CD4-positive, CD25-positive, alpha-beta regulatory T cell (primary cell): ENCODE results near the gene CACNA1G. TPM values are rescaled to one million over a fixed set of nuclear protein-coding genes. Genes with fewer than 3 reads are reported as not detected.

Experiments used
- ATAC-seq, 2 donors: fragments of 150-1000 bp; cut with Tn5 transposase; one replicate each; pipeline ENCODE4 v1.10.0; 2021; ENCODE audit warnings: low read depth in 2 of 2, moderate number of reproducible peaks in 2 of 2, moderate library complexity in 1 of 2
- DNase-seq, 3 donors: peaks; one replicate each; pipeline versions ENCODE4 v3.0.0 to v3.0.0-alpha.2; 2012 to 2022; ENCODE audit warnings: mixed read lengths in 1 of 3
- H3K27ac ChIP-seq: one replicate; pipeline ENCODE4 v1.7.0; 2013; ENCODE audit warnings: mild to moderate bottlenecking, low read length; ENCODE audit not compliant: insufficient read depth, poor library complexity, severe bottlenecking
- H3K27me3 ChIP-seq: one replicate; pipeline ENCODE4 v1.7.0; 2013; ENCODE audit warnings: low read length; ENCODE audit not compliant: control insufficient read depth, insufficient read depth
- H3K36me3 ChIP-seq: one replicate; pipeline ENCODE4 v1.7.0; 2013; ENCODE audit warnings: mild to moderate bottlenecking, low read length, moderate library complexity; ENCODE audit not compliant: control insufficient read depth, insufficient read depth
- H3K4me1 ChIP-seq: 2 replicates; pipeline ENCODE4 v1.7.0; 2013; ENCODE audit warnings: mild to moderate bottlenecking, low read length; ENCODE audit not compliant: insufficient read depth, control insufficient read depth, poor library complexity, severe bottlenecking
- H3K4me3 ChIP-seq: one replicate; pipeline ENCODE4 v1.7.0; 2013; ENCODE audit warnings: low read depth, mild to moderate bottlenecking, low read length, moderate library complexity
- H3K9me3 ChIP-seq, 2 experiments: 1 replicate in 1 of 2; 2 replicates in 1 of 2; pipeline ENCODE4 v1.7.0; 2013; ENCODE audit warnings: low read length in 2 of 2, mild to moderate bottlenecking in 1 of 2, moderate library complexity in 1 of 2; ENCODE audit not compliant: control insufficient read depth in 2 of 2
- H3K27ac Mint-ChIP-seq, 3 donors: one replicate each; pipeline ENCODE4 v1.8.0; 2020 to 2022; ENCODE audit warnings: mild to moderate bottlenecking in 3 of 3, mixed read lengths in 3 of 3, moderate library complexity in 2 of 3
- H3K27me3 Mint-ChIP-seq: one replicate; pipeline ENCODE4 v1.8.0; 2022; ENCODE audit warnings: mild to moderate bottlenecking, mixed read lengths
- H3K36me3 Mint-ChIP-seq: one replicate; pipeline ENCODE4 v1.8.0; 2020; ENCODE audit warnings: mixed read lengths
- H3K4me1 Mint-ChIP-seq, 4 donors: one replicate each; pipeline ENCODE4 v1.8.0; 2020 to 2022; ENCODE audit warnings: mixed read lengths in 4 of 4, mild to moderate bottlenecking in 1 of 4
- H3K4me3 Mint-ChIP-seq, 4 donors: one replicate each; pipeline ENCODE4 v1.8.0; 2020 to 2022; ENCODE audit warnings: mild to moderate bottlenecking in 4 of 4, mixed read lengths in 4 of 4, moderate library complexity in 3 of 4
- H3K9me3 Mint-ChIP-seq, 7 donors: one replicate each; pipeline ENCODE4 v1.8.0; 2020 to 2022; ENCODE audit warnings: mixed read lengths in 7 of 7, mild to moderate bottlenecking in 3 of 7, moderate library complexity in 2 of 7
- polyA plus RNA-seq, 4 donors: library from polyadenylated mRNA; unstranded; fragments of 300-500 nt; fragmentation: Illumina TruSeq; gene quantifications; one replicate each; pipeline ENCODE4 v1.2.3, GENCODE V29; 2021
- total RNA-seq: library from RNA; stranded (reverse); gene quantifications from one replicate; pipeline ENCODE4 v1.2.3, GENCODE V29; 2022

The CACNA1G gene
- total and polyA plus RNA-seq, 5 donors from 2014 or later, result 0.05 TPM; not detected in 4

DNA sequence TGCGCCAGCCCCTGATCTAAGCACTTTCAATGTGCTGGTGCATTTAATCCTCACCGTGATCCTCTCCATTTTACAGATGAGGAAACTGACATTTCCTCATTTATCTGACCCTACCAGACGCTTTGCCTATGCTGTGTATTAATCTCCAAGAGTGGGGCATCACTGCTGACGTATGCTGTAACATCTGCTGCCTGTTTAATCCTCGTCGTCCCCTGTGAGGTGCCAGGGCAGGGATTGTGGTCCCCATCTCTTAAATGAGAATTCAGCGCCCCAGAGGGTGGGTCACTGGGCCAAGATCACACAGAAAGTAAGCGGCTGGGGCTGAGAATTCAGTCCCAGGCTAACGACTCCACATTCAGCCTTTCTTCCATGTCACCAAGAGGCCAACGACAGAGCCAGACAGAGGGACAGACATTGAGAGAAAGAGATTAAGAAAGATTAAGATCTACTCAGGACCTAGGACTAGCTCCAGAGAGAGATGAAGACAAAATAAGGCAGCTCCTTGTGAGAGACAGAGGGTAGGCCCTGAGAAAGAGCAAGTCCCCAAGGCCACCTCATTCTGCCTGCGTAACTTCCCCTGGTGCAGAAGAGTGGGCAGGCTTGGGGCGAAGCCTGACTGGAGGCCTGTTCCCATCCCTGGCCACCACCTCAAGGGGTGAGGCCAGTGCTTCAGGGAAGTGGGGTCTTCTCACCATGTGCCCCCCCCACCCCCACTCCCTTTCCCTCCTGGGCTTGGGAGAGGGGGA lies 13.5 kb downstream of the CACNA1G start:
- H3K27me3 ChIP-seq, result no peaks in the 10 kb centered on the region
- no peak overlapping the region for H3K4me3 Mint-ChIP-seq
- no peaks in the 10 kb centered on the region for H3K4me1 ChIP-seq
- H3K27ac ChIP-seq, result no peak overlapping the region
- no peaks in the 10 kb centered on the region for H3K9me3 ChIP-seq
- H3K36me3 ChIP-seq, result no peaks in the 10 kb centered on the region
- no peak overlapping the region for H3K27ac Mint-ChIP-seq
- H3K27me3 Mint-ChIP-seq, result peaks cover 4% of the 10 kb centered on the region
- H3K4me1 Mint-ChIP-seq, result no peaks in the 10 kb centered on the region
- no peaks in the 10 kb centered on the region for H3K36me3 Mint-ChIP-seq
- H3K9me3 Mint-ChIP-seq, result no peaks in the 10 kb centered on the region
- ATAC-seq, result no peak
- DNase-seq, result no peak
- no peak overlapping the region for H3K4me3 ChIP-seq

DNA sequence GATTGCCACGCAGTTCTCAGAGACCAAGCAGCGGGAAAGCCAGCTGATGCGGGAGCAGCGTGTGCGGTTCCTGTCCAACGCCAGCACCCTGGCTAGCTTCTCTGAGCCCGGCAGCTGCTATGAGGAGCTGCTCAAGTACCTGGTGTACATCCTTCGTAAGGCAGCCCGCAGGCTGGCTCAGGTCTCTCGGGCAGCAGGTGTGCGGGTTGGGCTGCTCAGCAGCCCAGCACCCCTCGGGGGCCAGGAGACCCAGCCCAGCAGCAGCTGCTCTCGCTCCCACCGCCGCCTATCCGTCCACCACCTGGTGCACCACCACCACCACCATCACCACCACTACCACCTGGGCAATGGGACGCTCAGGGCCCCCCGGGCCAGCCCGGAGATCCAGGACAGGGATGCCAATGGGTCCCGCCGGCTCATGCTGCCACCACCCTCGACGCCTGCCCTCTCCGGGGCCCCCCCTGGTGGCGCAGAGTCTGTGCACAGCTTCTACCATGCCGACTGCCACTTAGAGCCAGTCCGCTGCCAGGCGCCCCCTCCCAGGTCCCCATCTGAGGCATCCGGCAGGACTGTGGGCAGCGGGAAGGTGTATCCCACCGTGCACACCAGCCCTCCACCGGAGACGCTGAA lies 15.2 kb downstream of the CACNA1G start:
- H3K4me3 ChIP-seq, result no peak overlapping the region
- H3K9me3 ChIP-seq, result no peaks in the 10 kb centered on the region
- Mint-ChIP-seq H3K4me1 (no peaks in the 10 kb centered on the region), H3K27me3 (no peaks in the 10 kb centered on the region), H3K9me3 (no peaks in the 10 kb centered on the region), H3K4me3 (no peak overlapping the region), H3K36me3 (no peaks in the 10 kb centered on the region), H3K27ac (no peak overlapping the region)
- H3K27me3 ChIP-seq, result no peaks in the 10 kb centered on the region
- DNase-seq (no peak), ATAC-seq (no peak)
- H3K27ac ChIP-seq, result no peak overlapping the region
- H3K36me3 ChIP-seq, result no peaks in the 10 kb centered on the region
- H3K4me1 ChIP-seq, result no peaks in the 10 kb centered on the region

DNA sequence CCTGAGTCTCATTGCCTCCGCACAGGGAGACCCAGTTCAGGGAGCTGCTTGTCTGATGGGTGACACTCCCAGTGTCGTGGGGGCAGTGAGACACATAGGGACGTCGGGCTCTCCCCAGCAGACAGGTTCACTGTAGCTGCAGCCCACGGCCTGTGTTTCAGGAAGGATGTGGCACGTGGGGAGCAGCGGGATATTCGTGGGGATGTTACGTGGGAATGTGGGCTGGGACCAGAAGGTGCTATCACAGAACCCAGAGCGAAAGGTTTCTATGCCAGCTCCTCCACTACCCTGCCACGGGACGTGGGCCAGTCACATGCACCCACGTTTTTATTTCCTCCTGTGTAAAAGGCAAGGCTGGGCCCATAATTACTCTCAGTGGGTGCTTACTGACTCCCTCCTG lies 16.3 kb downstream of the CACNA1G start:
- Mint-ChIP-seq H3K27ac (no peak overlapping the region), H3K36me3 (no peaks in the 10 kb centered on the region), H3K4me1 (no peaks in the 10 kb centered on the region), H3K4me3 (no peak overlapping the region), H3K27me3 (no peaks in the 10 kb centered on the region), H3K9me3 (no peaks in the 10 kb centered on the region)
- no peak overlapping the region for H3K4me3 ChIP-seq
- no peak for ATAC-seq
- H3K27me3 ChIP-seq, result no peaks in the 10 kb centered on the region
- no peaks in the 10 kb centered on the region for H3K4me1 ChIP-seq
- H3K36me3 ChIP-seq, result no peaks in the 10 kb centered on the region
- no peak overlapping the region for H3K27ac ChIP-seq
- H3K9me3 ChIP-seq, result no peaks in the 10 kb centered on the region
- no peak for DNase-seq

DNA sequence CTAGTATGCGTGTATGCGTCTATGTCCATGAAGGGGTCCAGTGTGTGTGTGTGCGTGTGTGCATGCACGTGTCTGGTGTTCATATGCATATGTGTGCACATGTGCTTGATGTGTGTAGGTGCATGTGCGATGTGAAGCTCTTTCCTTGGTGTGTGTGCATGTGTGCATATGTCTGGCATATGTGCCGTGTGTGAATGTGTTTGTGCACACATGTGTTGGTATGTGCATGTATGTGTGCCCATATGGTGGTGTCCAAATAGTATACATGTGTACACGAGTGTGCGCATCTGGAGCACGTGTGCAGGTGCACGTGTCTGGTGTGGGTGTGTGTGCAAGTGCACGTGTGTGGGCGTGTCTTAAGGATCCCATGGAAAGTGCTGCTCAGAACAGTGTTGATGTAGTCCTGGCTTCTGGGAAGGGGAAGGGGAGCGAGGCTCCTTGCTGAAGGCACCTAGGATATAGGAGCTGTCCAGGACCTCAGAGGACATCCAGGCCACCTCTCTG lies 17.0 kb downstream of the CACNA1G start:
- H3K27me3 Mint-ChIP-seq, result no peaks in the 10 kb centered on the region
- H3K9me3 ChIP-seq, result no peaks in the 10 kb centered on the region
- H3K27me3 ChIP-seq, result no peaks in the 10 kb centered on the region
- no peak overlapping the region for H3K27ac ChIP-seq
- H3K4me1 ChIP-seq, result no peaks in the 10 kb centered on the region
- H3K4me1 Mint-ChIP-seq, result no peaks in the 10 kb centered on the region
- H3K36me3 ChIP-seq, result no peaks in the 10 kb centered on the region
- no peak overlapping the region for H3K4me3 ChIP-seq
- no peaks in the 10 kb centered on the region for H3K9me3 Mint-ChIP-seq
- DNase-seq, result no peak
- no peak for ATAC-seq
- H3K4me3 Mint-ChIP-seq, result no peak overlapping the region
- H3K27ac Mint-ChIP-seq, result no peak overlapping the region
- H3K36me3 Mint-ChIP-seq, result no peaks in the 10 kb centered on the region

DNA sequence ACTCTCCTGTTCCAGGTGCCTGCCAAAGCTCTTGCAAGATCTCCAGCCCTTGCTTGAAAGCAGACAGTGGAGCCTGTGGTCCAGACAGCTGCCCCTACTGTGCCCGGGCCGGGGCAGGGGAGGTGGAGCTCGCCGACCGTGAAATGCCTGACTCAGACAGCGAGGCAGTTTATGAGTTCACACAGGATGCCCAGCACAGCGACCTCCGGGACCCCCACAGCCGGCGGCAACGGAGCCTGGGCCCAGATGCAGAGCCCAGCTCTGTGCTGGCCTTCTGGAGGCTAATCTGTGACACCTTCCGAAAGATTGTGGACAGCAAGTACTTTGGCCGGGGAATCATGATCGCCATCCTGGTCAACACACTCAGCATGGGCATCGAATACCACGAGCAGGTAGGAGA lies 17.7 kb downstream of the CACNA1G start:
- Mint-ChIP-seq H3K36me3 (no peaks in the 10 kb centered on the region), H3K27ac (no peak overlapping the region), H3K9me3 (no peaks in the 10 kb centered on the region), H3K4me3 (no peak overlapping the region), H3K4me1 (no peaks in the 10 kb centered on the region), H3K27me3 (no peaks in the 10 kb centered on the region)
- H3K27ac ChIP-seq, result no peak overlapping the region
- no peaks in the 10 kb centered on the region for H3K9me3 ChIP-seq
- H3K4me1 ChIP-seq, result no peaks in the 10 kb centered on the region
- no peaks in the 10 kb centered on the region for H3K36me3 ChIP-seq
- ATAC-seq (no peak), DNase-seq (no peak)
- no peaks in the 10 kb centered on the region for H3K27me3 ChIP-seq
- H3K4me3 ChIP-seq, result no peak overlapping the region

DNA sequence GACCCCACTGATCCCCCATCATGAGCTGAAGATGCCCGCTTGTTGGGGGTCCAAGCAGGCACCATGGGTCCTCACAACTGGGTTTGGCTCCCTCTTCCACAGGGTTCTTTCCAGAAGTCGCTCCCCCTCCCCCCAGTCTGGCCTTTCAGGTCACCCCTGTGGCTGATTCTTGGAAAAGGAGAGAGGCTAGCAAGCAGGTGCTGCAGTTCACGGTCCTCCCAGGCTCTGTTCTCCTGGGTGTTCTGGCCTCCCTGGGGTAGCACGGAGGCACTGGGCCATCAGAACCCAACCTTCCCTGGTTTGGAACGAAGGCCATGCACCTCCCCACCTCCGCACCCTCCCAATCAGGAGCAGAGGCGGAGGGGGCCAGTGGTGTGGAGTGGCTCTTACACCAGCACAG lies 18.9 kb downstream of the CACNA1G start:
- no peaks in the 10 kb centered on the region for H3K4me1 Mint-ChIP-seq
- no peak overlapping the region for H3K27ac ChIP-seq
- H3K4me3 Mint-ChIP-seq, result no peak overlapping the region
- no peaks in the 10 kb centered on the region for H3K36me3 Mint-ChIP-seq
- no peaks in the 10 kb centered on the region for H3K9me3 Mint-ChIP-seq
- H3K36me3 ChIP-seq, result no peaks in the 10 kb centered on the region
- ATAC-seq (no peak), DNase-seq (no peak)
- H3K4me1 ChIP-seq, result no peaks in the 10 kb centered on the region
- no peak overlapping the region for H3K4me3 ChIP-seq
- no peaks in the 10 kb centered on the region for H3K27me3 ChIP-seq
- H3K27ac Mint-ChIP-seq, result no peak overlapping the region
- no peaks in the 10 kb centered on the region for H3K27me3 Mint-ChIP-seq
- no peaks in the 10 kb centered on the region for H3K9me3 ChIP-seq

DNA sequence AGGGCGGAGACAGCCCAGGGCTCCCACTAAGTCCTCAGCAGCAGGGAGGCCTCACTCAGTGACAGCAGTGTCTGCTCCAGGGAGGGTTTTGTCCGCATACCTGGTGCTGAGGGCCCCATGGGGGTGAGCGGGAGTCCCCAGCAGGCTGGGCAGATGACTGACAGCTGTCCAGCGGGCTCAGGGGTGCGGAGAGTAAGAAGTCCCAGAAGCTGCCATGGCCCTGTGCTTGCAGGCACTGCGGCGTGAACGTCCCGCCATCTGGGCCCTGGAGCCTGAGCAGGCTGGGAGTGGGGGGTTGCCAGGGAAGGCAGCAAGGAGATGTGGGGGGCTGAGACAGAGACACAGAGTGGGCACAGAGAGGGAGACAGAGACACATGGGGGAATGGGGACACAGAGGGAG lies 20.1 kb downstream of the CACNA1G start:
- no peaks in the 10 kb centered on the region for H3K27me3 Mint-ChIP-seq
- ATAC-seq, result no peak
- H3K4me3 Mint-ChIP-seq, result no peak overlapping the region
- no peak overlapping the region for H3K27ac Mint-ChIP-seq
- H3K9me3 ChIP-seq, result no peaks in the 10 kb centered on the region
- no peaks in the 10 kb centered on the region for H3K4me1 Mint-ChIP-seq
- H3K27ac ChIP-seq, result no peak overlapping the region
- no peak for DNase-seq
- no peaks in the 10 kb centered on the region for H3K4me1 ChIP-seq
- H3K36me3 Mint-ChIP-seq, result no peaks in the 10 kb centered on the region
- H3K9me3 Mint-ChIP-seq, result no peaks in the 10 kb centered on the region
- H3K4me3 ChIP-seq, result no peak overlapping the region
- no peaks in the 10 kb centered on the region for H3K36me3 ChIP-seq
- no peaks in the 10 kb centered on the region for H3K27me3 ChIP-seq

DNA sequence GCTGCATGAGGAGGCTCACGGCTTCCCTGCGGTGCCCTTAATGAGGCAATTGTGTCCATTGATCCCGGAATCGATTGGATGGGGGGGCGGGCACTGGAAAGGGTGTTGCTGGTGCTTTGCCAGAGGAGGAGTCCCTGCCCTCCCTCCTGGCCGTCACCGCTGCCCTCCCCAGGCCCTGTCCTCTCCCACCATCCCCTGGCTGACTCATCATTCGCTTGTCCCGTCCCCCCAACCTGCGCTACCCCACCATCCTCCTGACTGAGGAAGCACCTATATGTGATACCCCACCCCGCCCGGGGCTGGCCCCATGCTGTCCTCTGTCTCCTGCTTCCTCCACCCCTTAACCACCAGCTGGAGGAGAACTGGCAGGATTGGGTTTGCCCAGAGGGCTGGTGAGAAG lies 20.8 kb downstream of the CACNA1G start:
- Histone ChIP-seq H3K4me1 (no peaks in the 10 kb centered on the region), H3K4me3 (no peak overlapping the region), H3K27me3 (no peaks in the 10 kb centered on the region), H3K9me3 (no peaks in the 10 kb centered on the region), H3K36me3 (no peaks in the 10 kb centered on the region), H3K27ac (no peak overlapping the region)
- H3K27me3 Mint-ChIP-seq, result no peaks in the 10 kb centered on the region
- no peaks in the 10 kb centered on the region for H3K36me3 Mint-ChIP-seq
- no peak overlapping the region for H3K4me3 Mint-ChIP-seq
- no peak for DNase-seq
- no peak for ATAC-seq
- no peaks in the 10 kb centered on the region for H3K4me1 Mint-ChIP-seq
- H3K27ac Mint-ChIP-seq, result no peak overlapping the region
- no peaks in the 10 kb centered on the region for H3K9me3 Mint-ChIP-seq
